G401 (cell line): ENCODE measurements around the gene PLA2G4A. TPM values are rescaled to one million over a fixed set of nuclear protein-coding genes. Genes with fewer than 3 reads are reported as not detected.

ENCODE experiments used
- DNase-seq: peaks from one replicate; pipeline ENCODE4 v3.0.0-alpha.2; 2015; ENCODE audit warnings: low spot score
- in situ Hi-C: cut with HindIII; loops from 2 replicates; pipeline ENCODE4 v1.10.0; 2016; ENCODE audit warnings: low sequenced_read_pairs, mixed read lengths
- total RNA-seq: library from RNA; depleted of rRNA; stranded (reverse); fragments of >200 nt; shearing (Covaris generic); gene quantifications from 2 replicates; pipeline ENCODE4 v1.2.3, GENCODE V29; 2014

The PLA2G4A gene
- total RNA-seq, 1 experiment from 2014 or later, result not detected

GRCh38 chr1:186829686-186830587 is 1.2 kb downstream of the PLA2G4A start:
- in situ Hi-C loops, result no loop called here
- no peak for DNase-seq

GRCh38 chr1:186831168-186831567 is 2.4 kb downstream of the PLA2G4A start:
- DNase-seq, result no peak
- in situ Hi-C loops, result no loop called here

GRCh38 chr1:186834399-186834958 is 5.7 kb downstream of the PLA2G4A start:
- in situ Hi-C loops, result no loop called here
- DNase-seq, result no peak

- in situ Hi-C loops, result no loop called here
- no peak for DNase-seq
Observed at GRCh38 chr1:186835448-186835847, 6.7 kb downstream of the PLA2G4A start.

GRCh38 chr1:186837806-186838205 is 9.1 kb downstream of the PLA2G4A start:
- DNase-seq, result no peak
- in situ Hi-C loops, result no loop called here

- DNase-seq, result no peak
- in situ Hi-C loops, result no loop called here
Observed at GRCh38 chr1:186838380-186839040, 9.8 kb downstream of the PLA2G4A start.

- DNase-seq, result no peak
- in situ Hi-C loops, result no loop called here
Observed at GRCh38 chr1:186839041-186839400, 10.3 kb downstream of the PLA2G4A start.

- in situ Hi-C loops, result no loop called here
- no peak for DNase-seq
Observed at GRCh38 chr1:186841599-186841998, 12.8 kb downstream of the PLA2G4A start.

- in situ Hi-C loops, result no loop called here
- DNase-seq, result no peak
Observed at GRCh38 chr1:186842547-186842946, 13.8 kb downstream of the PLA2G4A start.

GRCh38 chr1:186843226-186843625 is 14.5 kb downstream of the PLA2G4A start:
- in situ Hi-C loops, result no loop called here
- no peak for DNase-seq

GRCh38 chr1:186843931-186844330 is 15.2 kb downstream of the PLA2G4A start:
- no peak for DNase-seq
- in situ Hi-C loops, result no loop called here

GRCh38 chr1:186845576-186846210 is 16.9 kb downstream of the PLA2G4A start:
- in situ Hi-C loops, result no loop called here
- no peak for DNase-seq

GRCh38 chr1:186848509-186849130 is 19.9 kb downstream of the PLA2G4A start:
- in situ Hi-C loops, result no loop called here
- no peak for DNase-seq

- in situ Hi-C loops, result no loop called here
- no peak for DNase-seq
Observed at GRCh38 chr1:186849271-186849671, 20.5 kb downstream of the PLA2G4A start.

GRCh38 chr1:186849826-186850225 is 21.1 kb downstream of the PLA2G4A start:
- DNase-seq, result no peak
- in situ Hi-C loops, result no loop called here

GRCh38 chr1:186854102-186854501 is 25.4 kb downstream of the PLA2G4A start:
- DNase-seq, result no peak
- in situ Hi-C loops, result no loop called here

- in situ Hi-C loops, result no loop called here
- DNase-seq, result peak; percentile 13
Observed at GRCh38 chr1:186858923-186859322, 30.2 kb downstream of the PLA2G4A start.

GRCh38 chr1:186859995-186860394 is 31.2 kb downstream of the PLA2G4A start:
- no peak for DNase-seq
- in situ Hi-C loops, result no loop called here

GRCh38 chr1:186864296-186864695 is 35.5 kb downstream of the PLA2G4A start:
- no peak for DNase-seq
- in situ Hi-C loops, result no loop called here
